Choroid plexus epithelial cell (primary cell): Measurements from ENCODE around the gene RNF152.

ENCODE experiments used
- DNase-seq: peaks from one replicate; pipeline ENCODE4 v3.0.0-alpha.2; 2010; ENCODE audit warnings: low read depth
- H3K4me3 ChIP-seq: 2 replicates; pipeline ENCODE4 v1.5.1; 2011; ENCODE audit warnings: low read depth, mild to moderate bottlenecking, control low read depth, low read length, moderate library complexity
- CTCF ChIP-seq: conservative IDR thresholded peaks from 2 replicates; pipeline ENCODE4 v1.5.1; 2011; ENCODE audit warnings: low read depth, mild to moderate bottlenecking, control low read depth, inconsistent platforms, low read length, moderate library complexity

RNF152 gene

GRCh38 chr18:61766266-61766884 is 126.4 kb downstream of the RNF152 start:
- TF ChIP-seq CTCF, result no peak
- no peak for DNase-seq
- no peak overlapping the region for H3K4me3 ChIP-seq

- peak; percentile 54 for DNase-seq
- no peak overlapping the region for H3K4me3 ChIP-seq
- TF ChIP-seq CTCF, result no peak
These were observed 127.7 kb downstream of the RNF152 start for GRCh38 chr18:61765097-61765496.

GRCh38 chr18:61764381-61764780 is 128.4 kb downstream of the RNF152 start:
- H3K4me3 ChIP-seq, result no peak overlapping the region

GRCh38 chr18:61761875-61762274 is 130.9 kb downstream of the RNF152 start:
- no peak for DNase-seq
- H3K4me3 ChIP-seq, result no peak overlapping the region
- TF ChIP-seq CTCF, result no peak

More at GRCh38 chr18:61764381-61764780, 128.4 kb downstream of the RNF152 start:
- no peak for DNase-seq
- TF ChIP-seq CTCF, result no peak
